RWPE2 (cell line): Measurements from ENCODE around the gene EMILIN3.

Source experiments
- ATAC-seq: fragments of 200-7000 bp; cut with Tn5 transposase; 3 replicates; pipeline ENCODE4 v1.9.1; 2021; ENCODE audit warnings: low read depth
- DNase-seq: peaks from one replicate; pipeline ENCODE4 v3.0.0-alpha.2; 2020; ENCODE audit warnings: low spot score
- H3K27ac ChIP-seq: fragments of 450-650 bp; 2 replicates; pipeline ENCODE4 v1.5.1; 2017; ENCODE audit warnings: mild to moderate bottlenecking; ENCODE audit not compliant: poor library complexity, severe bottlenecking
- H3K27me3 ChIP-seq: fragments of 250-450 bp; sonication (Bioruptor Pico); 2 replicates; pipeline ENCODE4 v1.5.1; 2021; ENCODE audit warnings: mild to moderate bottlenecking, moderate library complexity; ENCODE audit not compliant: insufficient read depth, poor library complexity, severe bottlenecking
- H3K36me3 ChIP-seq: fragments of 250-450 bp; sonication (Bioruptor Pico); 2 replicates; pipeline ENCODE4 v1.5.1; 2020; ENCODE audit warnings: low read depth, mild to moderate bottlenecking, moderate library complexity
- H3K4me1 ChIP-seq: fragments of 250-450 bp; sonication (Bioruptor Pico); 2 replicates; pipeline ENCODE4 v1.5.1; 2021; ENCODE audit warnings: mild to moderate bottlenecking, moderate library complexity; ENCODE audit not compliant: insufficient read depth, poor library complexity, severe bottlenecking
- H3K4me3 ChIP-seq: fragments of 250-450 bp; sonication (Bioruptor Pico); 2 replicates; pipeline ENCODE4 v1.5.1; 2021; ENCODE audit warnings: mild to moderate bottlenecking, moderate library complexity; ENCODE audit not compliant: severe bottlenecking
- H3K9me3 ChIP-seq: fragments of 250-450 bp; sonication (Bioruptor Pico); 2 replicates; pipeline ENCODE4 v1.5.1; 2021; ENCODE audit warnings: mild to moderate bottlenecking, moderate library complexity; ENCODE audit not compliant: severe bottlenecking
- CTCF ChIP-seq: fragments of 450-650 bp; IDR thresholded peaks from one replicate; pipeline ENCODE4 v1.5.1; 2017; ENCODE audit warnings: mild to moderate bottlenecking, moderate library complexity; ENCODE audit not compliant: poor library complexity, severe bottlenecking

The EMILIN3 gene

DNA sequence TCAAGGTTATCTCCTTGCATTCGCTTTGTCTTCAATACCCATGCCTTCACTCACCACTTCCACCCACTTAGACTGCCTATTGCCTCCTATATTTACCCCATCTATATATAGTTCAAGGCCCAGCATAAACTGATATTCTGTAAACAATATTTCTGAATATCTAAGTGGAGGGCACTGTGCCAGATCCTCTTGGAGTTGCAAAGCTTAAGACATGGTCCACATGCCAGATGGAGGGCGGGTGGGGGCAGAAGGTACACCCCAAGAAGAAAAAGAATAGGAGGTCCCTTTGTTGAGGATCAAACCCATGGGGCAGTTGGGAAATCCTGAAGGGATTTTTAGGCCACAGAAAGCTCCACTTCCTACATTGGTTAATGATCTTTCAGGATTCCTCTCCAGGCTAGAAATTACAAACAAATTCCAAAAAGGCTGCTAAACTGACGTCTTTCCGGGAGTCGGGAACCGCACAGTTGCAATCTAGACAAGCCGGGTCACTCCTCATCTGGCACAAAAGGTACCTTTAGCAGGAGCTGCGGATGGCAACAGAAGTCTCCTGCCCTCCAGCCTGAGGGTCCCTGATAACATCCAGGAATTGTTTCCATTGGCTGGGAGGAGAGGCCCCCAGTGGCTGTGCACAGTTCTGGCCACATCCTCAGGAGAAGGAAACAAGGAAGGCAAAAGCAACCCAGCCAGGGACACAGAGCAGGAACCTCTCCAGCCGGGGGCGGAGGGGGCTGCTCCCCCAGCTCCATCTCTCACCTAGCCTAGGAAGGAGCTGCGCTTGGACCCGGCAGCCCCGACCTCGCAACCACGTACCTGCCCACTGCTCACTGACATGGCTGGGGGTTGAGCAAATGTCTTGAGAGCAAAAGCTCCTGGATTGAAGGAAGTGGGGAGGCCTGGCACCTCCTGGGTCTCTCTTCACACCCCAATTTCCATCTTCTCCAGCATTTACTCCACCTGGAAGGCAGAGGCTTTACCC is 31.9 kb downstream of the EMILIN3 start:
- H3K4me3 ChIP-seq: no peak overlapping the region
- H3K36me3 ChIP-seq: no peaks in the 10 kb centered on the region
- H3K4me1 ChIP-seq: peaks cover 13% of the 10 kb centered on the region
- ATAC-seq (no peak), DNase-seq (peak; percentile 72)
- H3K27ac ChIP-seq: no peak overlapping the region
- no peak for TF ChIP-seq CTCF
- H3K27me3 ChIP-seq: no peaks in the 10 kb centered on the region
- H3K9me3 ChIP-seq: no peaks in the 10 kb centered on the region

GRCh38 chr20:41334036-41334435 is 32.6 kb downstream of the EMILIN3 start:
- ATAC-seq: no peak
- Histone ChIP-seq H3K36me3 (no peaks in the 10 kb centered on the region), H3K27me3 (no peaks in the 10 kb centered on the region), H3K27ac (no peak overlapping the region), H3K9me3 (no peaks in the 10 kb centered on the region), H3K4me1 (peaks cover 13% of the 10 kb centered on the region), H3K4me3 (no peak overlapping the region)
- no peak for TF ChIP-seq CTCF
- no peak for DNase-seq

- TF ChIP-seq CTCF: no peak
- no peak overlapping the region for H3K4me3 ChIP-seq
- no peaks in the 10 kb centered on the region for H3K9me3 ChIP-seq
- no peak overlapping the region for H3K27ac ChIP-seq
- ATAC-seq: no peak
- no peak for DNase-seq
- peaks cover 18% of the 10 kb centered on the region for H3K4me1 ChIP-seq
- H3K36me3 ChIP-seq: no peaks in the 10 kb centered on the region
- H3K27me3 ChIP-seq: no peaks in the 10 kb centered on the region
Observed at GRCh38 chr20:41331731-41332130, 34.9 kb downstream of the EMILIN3 start.

GRCh38 chr20:41330941-41331340 is 35.7 kb downstream of the EMILIN3 start:
- Histone ChIP-seq H3K9me3 (no peaks in the 10 kb centered on the region), H3K4me1 (peaks cover 18% of the 10 kb centered on the region), H3K4me3 (no peak overlapping the region), H3K27ac (peak overlapping the region; percentile 92), H3K27me3 (no peaks in the 10 kb centered on the region), H3K36me3 (no peaks in the 10 kb centered on the region)
- DNase-seq (peak; percentile 66), ATAC-seq (no peak)
- TF ChIP-seq CTCF: no peak

DNA sequence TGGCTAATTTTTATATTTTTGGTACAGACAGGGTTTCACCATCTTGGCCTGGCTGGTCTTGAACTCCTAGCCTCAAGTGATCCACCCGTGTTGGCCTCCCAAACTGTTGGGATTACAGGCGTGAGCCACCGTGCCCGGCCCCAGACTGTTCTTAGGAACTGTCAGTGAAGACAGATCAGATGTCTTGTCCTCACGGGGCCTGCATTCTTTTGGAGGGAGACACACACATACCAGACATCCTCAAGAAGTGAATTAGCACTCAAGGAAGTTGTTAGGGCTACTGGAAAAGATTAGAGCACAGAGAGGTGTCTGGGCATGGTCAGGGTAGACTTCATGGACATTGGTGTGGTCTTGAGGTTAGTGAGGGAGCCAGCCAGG is 36.3 kb downstream of the EMILIN3 start:
- no peak for ATAC-seq
- H3K27me3 ChIP-seq: no peaks in the 10 kb centered on the region
- peaks cover 18% of the 10 kb centered on the region for H3K4me1 ChIP-seq
- peak overlapping the region; percentile 92 for H3K27ac ChIP-seq
- no peaks in the 10 kb centered on the region for H3K9me3 ChIP-seq
- H3K36me3 ChIP-seq: no peaks in the 10 kb centered on the region
- TF ChIP-seq CTCF: no peak
- peak; percentile 81 for DNase-seq
- H3K4me3 ChIP-seq: no peak overlapping the region
